MM.1S (cell line): ENCODE results near the gene FAM9C.
"Not testable (repeated sequence)": the region's sequence is repeated elsewhere in the genome, so short reads cannot be mapped to it uniquely, and the experiment has no call there.

Experiments used
- DNase-seq: peaks from one replicate; pipeline ENCODE4 v3.0.0-alpha.2; 2015
- H2AFZ ChIP-seq: fragments of 300-600 bp; sonication (generic); 2 replicates; pipeline ENCODE4 v1.6.0; 2016; ENCODE audit warnings: antibody characterized with exemption, low read length
- H3F3A ChIP-seq: fragments of 300-600 bp; sonication (generic); 2 replicates; pipeline ENCODE4 v1.6.1; 2016; ENCODE audit warnings: mild to moderate bottlenecking, antibody characterized with exemption, low read length, moderate library complexity, mixed read lengths; ENCODE audit not compliant: insufficient read depth
- H3K27ac ChIP-seq: fragments of 300-600 bp; sonication (generic); 2 replicates; pipeline ENCODE4 v1.5.1; 2016; ENCODE audit warnings: mild to moderate bottlenecking, low read length
- H3K27me3 ChIP-seq: fragments of 300-600 bp; sonication (generic); replicated peaks from 2 replicates; pipeline ENCODE4 v1.6.0; 2016; ENCODE audit warnings: low read length; ENCODE audit not compliant: insufficient read depth
- H3K36me3 ChIP-seq: fragments of 300-600 bp; sonication (generic); replicated peaks from 2 replicates; pipeline ENCODE4 v1.6.1; 2016; ENCODE audit warnings: mild to moderate bottlenecking, low read length, mixed read lengths; ENCODE audit not compliant: insufficient read depth
- H3K4me1 ChIP-seq: fragments of 300-600 bp; sonication (generic); 2 replicates; pipeline ENCODE4 v1.6.1; 2016; ENCODE audit warnings: low read length, mixed read lengths
- H3K4me2 ChIP-seq: fragments of 300-600 bp; sonication (generic); 2 replicates; pipeline ENCODE4 v1.6.0; 2016; ENCODE audit warnings: low read depth, low read length
- H3K4me3 ChIP-seq: fragments of 300-600 bp; sonication (generic); 2 replicates; pipeline ENCODE4 v1.5.1; 2016; ENCODE audit warnings: low read length, mixed read lengths
- H3K79me2 ChIP-seq: fragments of 300-600 bp; sonication (generic); 2 replicates; pipeline ENCODE4 v1.6.1; 2016; ENCODE audit warnings: mixed run types, low read length, mixed read lengths
- H3K9ac ChIP-seq: fragments of 300-600 bp; sonication (generic); 2 replicates; pipeline ENCODE4 v1.6.1; 2016; ENCODE audit warnings: low read length, mixed read lengths
- H3K9me2 ChIP-seq: fragments of 300-600 bp; sonication (generic); replicated peaks from 2 replicates; pipeline ENCODE4 v1.6.1; 2016; ENCODE audit warnings: mild to moderate bottlenecking, low read length, mixed read lengths; ENCODE audit not compliant: insufficient read depth
- H3K9me3 ChIP-seq: fragments of 300-600 bp; sonication (generic); replicated peaks from 2 replicates; pipeline ENCODE4 v1.6.1; 2016; ENCODE audit warnings: mild to moderate bottlenecking, low read length, mixed read lengths; ENCODE audit not compliant: insufficient read depth
- H4K20me1 ChIP-seq: fragments of 300-600 bp; sonication (generic); 2 replicates; pipeline ENCODE4 v1.6.1; 2016; ENCODE audit warnings: mild to moderate bottlenecking, low read length, moderate library complexity, mixed read lengths; ENCODE audit not compliant: insufficient read depth
- EZH2 ChIP-seq: fragments of 300-600 bp; sonication (generic); optimal IDR thresholded peaks from 2 replicates; pipeline ENCODE3; 2017; ENCODE audit warnings: low read depth, mild to moderate bottlenecking, antibody characterized with exemption, low read length, mixed read lengths
- EZH2phosphoT487 ChIP-seq: fragments of 300-600 bp; sonication (generic); IDR thresholded peaks from 2 replicates; pipeline ENCODE4 v1.6.1; 2018; ENCODE audit warnings: antibody characterized with exemption, low read length
- TF ChIP-seq, protein P1 (sequence below): fragments of 300-600 bp; sonication (generic); IDR thresholded peaks from 2 replicates; pipeline ENCODE4 v1.5.1; 2016; ENCODE audit warnings: antibody characterized with exemption, low read length, mixed read lengths

Gene FAM9C

DNA sequence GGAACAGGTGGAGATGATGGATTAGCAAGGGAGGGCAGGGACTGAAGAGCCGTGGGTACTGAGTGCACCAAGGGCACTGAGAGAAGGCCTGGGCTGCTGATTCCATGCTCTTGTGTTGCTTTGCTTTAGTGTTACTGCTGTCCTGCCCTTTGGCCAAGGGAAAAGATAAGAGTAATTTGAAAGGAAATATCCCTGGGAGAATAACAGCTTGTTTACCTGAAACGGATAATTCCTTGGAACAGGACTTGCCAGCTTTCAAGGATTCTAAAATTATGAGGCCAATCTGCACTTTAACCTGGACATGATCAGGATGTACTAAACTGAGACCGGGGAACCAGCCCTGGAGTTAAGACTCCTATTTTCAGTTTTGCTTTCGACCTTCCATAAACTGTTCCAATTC is 20.4 kb downstream of the FAM9C start:
- Histone ChIP-seq H3K9me2 (no peaks in the 10 kb centered on the region), H3K4me1 (no peaks in the 10 kb centered on the region), H3K27me3 (no peaks in the 10 kb centered on the region), H3K9ac (no peak overlapping the region), H3K36me3 (no peaks in the 10 kb centered on the region), H4K20me1 (no peaks in the 10 kb centered on the region), H2AFZ (no peak overlapping the region), H3F3A (no peaks in the 10 kb centered on the region), H3K79me2 (no peaks in the 10 kb centered on the region), H3K27ac (no peak overlapping the region), H3K4me2 (no peak overlapping the region), H3K9me3 (no peaks in the 10 kb centered on the region), H3K4me3 (no peak overlapping the region)
- TF ChIP-seq, protein P1, sequence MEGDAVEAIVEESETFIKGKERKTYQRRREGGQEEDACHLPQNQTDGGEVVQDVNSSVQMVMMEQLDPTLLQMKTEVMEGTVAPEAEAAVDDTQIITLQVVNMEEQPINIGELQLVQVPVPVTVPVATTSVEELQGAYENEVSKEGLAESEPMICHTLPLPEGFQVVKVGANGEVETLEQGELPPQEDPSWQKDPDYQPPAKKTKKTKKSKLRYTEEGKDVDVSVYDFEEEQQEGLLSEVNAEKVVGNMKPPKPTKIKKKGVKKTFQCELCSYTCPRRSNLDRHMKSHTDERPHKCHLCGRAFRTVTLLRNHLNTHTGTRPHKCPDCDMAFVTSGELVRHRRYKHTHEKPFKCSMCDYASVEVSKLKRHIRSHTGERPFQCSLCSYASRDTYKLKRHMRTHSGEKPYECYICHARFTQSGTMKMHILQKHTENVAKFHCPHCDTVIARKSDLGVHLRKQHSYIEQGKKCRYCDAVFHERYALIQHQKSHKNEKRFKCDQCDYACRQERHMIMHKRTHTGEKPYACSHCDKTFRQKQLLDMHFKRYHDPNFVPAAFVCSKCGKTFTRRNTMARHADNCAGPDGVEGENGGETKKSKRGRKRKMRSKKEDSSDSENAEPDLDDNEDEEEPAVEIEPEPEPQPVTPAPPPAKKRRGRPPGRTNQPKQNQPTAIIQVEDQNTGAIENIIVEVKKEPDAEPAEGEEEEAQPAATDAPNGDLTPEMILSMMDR, result no peak
- no peak for TF ChIP-seq EZH2phosphoT487
- TF ChIP-seq EZH2, result no peak
- DNase-seq, result no peak

GRCh38 chrX:13023567-13023966 is 20.9 kb downstream of the FAM9C start:
- H3K4me1 ChIP-seq, result no peaks in the 10 kb centered on the region
- H4K20me1 ChIP-seq, result no peaks in the 10 kb centered on the region
- H2AFZ ChIP-seq, result no peak overlapping the region
- H3K79me2 ChIP-seq, result no peaks in the 10 kb centered on the region
- no peak for DNase-seq
- no peak overlapping the region for H3K4me3 ChIP-seq
- no peaks in the 10 kb centered on the region for H3K27me3 ChIP-seq
- no peaks in the 10 kb centered on the region for H3K9me2 ChIP-seq
- H3K36me3 ChIP-seq, result no peaks in the 10 kb centered on the region
- no peak overlapping the region for H3K27ac ChIP-seq
- TF ChIP-seq EZH2 (no peak), EZH2phosphoT487 (no peak)
- TF ChIP-seq, protein P1, result no peak
- no peak overlapping the region for H3K9ac ChIP-seq
- no peaks in the 10 kb centered on the region for H3F3A ChIP-seq
- H3K9me3 ChIP-seq, result no peaks in the 10 kb centered on the region
- no peak overlapping the region for H3K4me2 ChIP-seq

DNA sequence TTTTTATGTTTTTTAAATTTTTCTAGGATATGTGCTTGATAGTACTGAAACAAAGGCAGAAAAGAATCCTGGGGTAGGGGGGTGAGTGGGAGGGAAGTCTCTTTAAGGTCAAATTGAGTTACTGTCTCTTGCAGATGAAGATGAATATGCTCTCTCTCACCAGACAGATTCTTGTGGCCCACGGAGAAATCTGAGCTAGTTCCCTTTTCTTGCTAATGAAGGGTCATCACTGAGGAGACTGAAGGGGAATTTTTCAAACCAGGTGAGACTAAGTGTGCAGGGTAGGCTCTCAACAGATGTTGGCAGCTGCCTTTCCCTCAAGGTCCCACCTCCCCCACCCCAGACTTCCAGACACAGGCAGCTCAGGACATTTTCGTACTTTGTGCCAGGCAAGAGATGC is 21.5 kb downstream of the FAM9C start:
- H3K4me2 ChIP-seq, result no peak overlapping the region
- H3F3A ChIP-seq, result no peaks in the 10 kb centered on the region
- H3K9ac ChIP-seq, result no peak overlapping the region
- H3K4me3 ChIP-seq, result no peak overlapping the region
- no peaks in the 10 kb centered on the region for H3K27me3 ChIP-seq
- no peak overlapping the region for H2AFZ ChIP-seq
- no peak for DNase-seq
- no peaks in the 10 kb centered on the region for H3K79me2 ChIP-seq
- H4K20me1 ChIP-seq, result no peaks in the 10 kb centered on the region
- no peaks in the 10 kb centered on the region for H3K9me2 ChIP-seq
- no peak overlapping the region for H3K27ac ChIP-seq
- no peaks in the 10 kb centered on the region for H3K4me1 ChIP-seq
- H3K36me3 ChIP-seq, result no peaks in the 10 kb centered on the region
- no peaks in the 10 kb centered on the region for H3K9me3 ChIP-seq
- TF ChIP-seq, protein P1, result no peak
- TF ChIP-seq EZH2, result no peak

GRCh38 chrX:13016731-13017130 is 27.7 kb downstream of the FAM9C start:
- H3K36me3 ChIP-seq, H3K4me3 ChIP-seq, H3K79me2 ChIP-seq, H3K27ac ChIP-seq, H3K9me2 ChIP-seq, DNase-seq, H3K4me2 ChIP-seq, H3K9ac ChIP-seq, H3K4me1 ChIP-seq, H3K9me3 ChIP-seq, H3K27me3 ChIP-seq, H4K20me1 ChIP-seq, H2AFZ ChIP-seq, H3F3A ChIP-seq: not testable (repeated sequence)
